ENCODE measurements around the gene TYW5.

DNA sequence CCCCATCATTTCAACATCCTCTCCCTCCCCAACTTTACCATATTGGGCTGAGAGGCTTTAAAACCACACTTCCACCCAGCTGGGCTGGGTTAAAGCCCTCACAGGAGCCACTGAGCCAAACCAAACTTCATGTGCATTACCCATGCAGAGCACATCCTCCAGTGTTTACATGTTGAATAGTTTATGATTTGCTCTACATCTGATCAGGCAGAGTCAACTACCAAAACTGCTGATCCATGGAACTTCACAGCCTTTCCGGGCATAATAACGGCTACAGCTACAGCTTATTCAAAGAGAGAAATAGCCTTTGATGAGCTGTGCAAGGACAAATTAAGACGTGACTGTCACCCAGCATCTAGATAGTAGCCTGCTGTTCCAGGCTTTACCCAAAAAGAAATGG, 39.1 kb upstream of the TYW5 start:
- TF ChIP-seq, protein P1, sequence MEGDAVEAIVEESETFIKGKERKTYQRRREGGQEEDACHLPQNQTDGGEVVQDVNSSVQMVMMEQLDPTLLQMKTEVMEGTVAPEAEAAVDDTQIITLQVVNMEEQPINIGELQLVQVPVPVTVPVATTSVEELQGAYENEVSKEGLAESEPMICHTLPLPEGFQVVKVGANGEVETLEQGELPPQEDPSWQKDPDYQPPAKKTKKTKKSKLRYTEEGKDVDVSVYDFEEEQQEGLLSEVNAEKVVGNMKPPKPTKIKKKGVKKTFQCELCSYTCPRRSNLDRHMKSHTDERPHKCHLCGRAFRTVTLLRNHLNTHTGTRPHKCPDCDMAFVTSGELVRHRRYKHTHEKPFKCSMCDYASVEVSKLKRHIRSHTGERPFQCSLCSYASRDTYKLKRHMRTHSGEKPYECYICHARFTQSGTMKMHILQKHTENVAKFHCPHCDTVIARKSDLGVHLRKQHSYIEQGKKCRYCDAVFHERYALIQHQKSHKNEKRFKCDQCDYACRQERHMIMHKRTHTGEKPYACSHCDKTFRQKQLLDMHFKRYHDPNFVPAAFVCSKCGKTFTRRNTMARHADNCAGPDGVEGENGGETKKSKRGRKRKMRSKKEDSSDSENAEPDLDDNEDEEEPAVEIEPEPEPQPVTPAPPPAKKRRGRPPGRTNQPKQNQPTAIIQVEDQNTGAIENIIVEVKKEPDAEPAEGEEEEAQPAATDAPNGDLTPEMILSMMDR (IDR thresholded peaks at IDR 0.05; ENCODE audit: insufficient read depth, low read length, poor library complexity, severe bottlenecking) = no peak
- TF ChIP-seq EZH2phosphoT487 (conservative IDR thresholded peaks at IDR 0.05; ENCODE audit: low read length) = no peak

Data from SU-DHL-6 (cell line).